HepG2 (cell line): ENCODE results near the gene FAM114A2. TPM values are rescaled to one million over a fixed set of nuclear protein-coding genes. Genes with fewer than 3 reads are reported as not detected.
A peak's percentile ranks its signal among the peaks of the same experiment; 100 is the strongest.

Source experiments
- ATAC-seq: fragments of 200-7000 bp; cut with Tn5 transposase; 3 replicates; pipeline ENCODE4 v1.9.1; 2020; ENCODE audit warnings: mild to moderate bottlenecking, moderate library complexity
- BruUV-seq: library from RNA; stranded (reverse); fragments of 400-500 nt; replicated peaks from 2 replicates; lab custom pipeline; 2021; lab: Mats Ljungman, UMichigan
- CTCF ChIA-PET: fragments of 300-600 bp; formaldehyde crosslinking; extraction: SDS; loops from one replicate; lab custom pipeline; 2021; ENCODE audit warnings: low total read pairs, inconsistent platforms, low intra/inter-chr PET ratio; lab: Yijun Ruan, JAX
- POLR2A ChIA-PET: fragments of 350-600 bp; sonication (Branson Sonifier 250); formaldehyde crosslinking; loops from one replicate; lab custom pipeline; 2020; ENCODE audit warnings: antibody characterized with exemption, inconsistent platforms; lab: Yijun Ruan, JAX
- DNase-seq: peaks from one replicate; pipeline ENCODE4 v3.0.0-alpha.2; 2015; ENCODE audit warnings: low spot score
- FAIRE-seq: peaks from 3 replicates; lab custom pipeline; 2011; peaks lifted over from hg19 to GRCh38; lab: Jason Lieb, UNC
- H2AFZ ChIP-seq: one replicate; pipeline ENCODE4 v1.6.1; 2011; ENCODE audit warnings: low read length, inconsistent platforms
- H3K27ac ChIP-seq: fragments of 300-600 bp; 3 replicates; pipeline ENCODE4 v1.8.0; 2011; ENCODE audit warnings: mixed run types, mild to moderate bottlenecking, mixed read lengths, low read length, inconsistent platforms; ENCODE audit not compliant: insufficient read depth; ENCODE audit errors: extremely low read length
- H3K27me3 ChIP-seq, 2 experiments: fragments of 200-600 bp in 1 of 2; 2 replicates in 1 of 2; 3 replicates in 1 of 2; pipeline versions ENCODE4 v1.6.0 to v1.8.0; 2011; ENCODE audit warnings: low read length in 2 of 2, mild to moderate bottlenecking in 2 of 2, moderate library complexity in 2 of 2, inconsistent platforms in 1 of 2; ENCODE audit not compliant: insufficient read depth in 2 of 2, control insufficient read depth in 1 of 2
- H3K36me3 ChIP-seq, 2 experiments: fragments of 200-600 bp in 1 of 2; replicated peaks in 1 of 2; 2 replicates in 1 of 2; 3 replicates in 1 of 2; pipeline versions ENCODE4 v1.5.1 to v1.8.0; 2011; ENCODE audit warnings: low read length in 2 of 2, inconsistent platforms in 1 of 2; ENCODE audit not compliant: insufficient read depth in 2 of 2, control insufficient read depth in 1 of 2
- H3K4me1 ChIP-seq: 2 replicates; pipeline ENCODE4 v1.5.1; 2012; ENCODE audit warnings: low read length, inconsistent platforms; ENCODE audit not compliant: insufficient read depth
- H3K4me2 ChIP-seq: 2 replicates; pipeline ENCODE4 v1.6.0; 2011; ENCODE audit warnings: low read depth, low read length, inconsistent platforms
- H3K4me3 ChIP-seq, 3 experiments: fragments of 200-600 bp in 1 of 3; sonication (generic), shearing (Covaris generic) in 1 of 3; replicated peaks in 1 of 3; 2 replicates each; pipeline ENCODE4 v1.5.1; 2011 to 2016; ENCODE audit warnings: low read length in 3 of 3, inconsistent platforms in 2 of 3, low read depth in 2 of 3, mild to moderate bottlenecking in 2 of 3, control low read depth in 1 of 3, mixed read lengths in 1 of 3; ENCODE audit not compliant: insufficient read depth in 1 of 3
- H3K79me2 ChIP-seq: one replicate; pipeline ENCODE4 v1.6.1; 2011; ENCODE audit warnings: low read length, inconsistent platforms; ENCODE audit not compliant: insufficient read depth
- H3K9ac ChIP-seq: 2 replicates; pipeline ENCODE4 v1.6.0; 2011; ENCODE audit warnings: mild to moderate bottlenecking, low read depth, low read length, inconsistent platforms; ENCODE audit not compliant: insufficient read depth
- H3K9me3 ChIP-seq: 2 replicates; pipeline ENCODE4 v1.5.1; 2012; ENCODE audit warnings: mild to moderate bottlenecking, low read length
- H4K20me1 ChIP-seq: 2 replicates; pipeline ENCODE4 v1.6.0; 2011; ENCODE audit warnings: inconsistent platforms, mild to moderate bottlenecking, low read length, moderate library complexity; ENCODE audit not compliant: insufficient read depth
- HNF4A ChIP-seq: sonication (generic); formaldehyde crosslinking; IDR thresholded peaks from 2 replicates; pipeline ENCODE4 v1.4.0; 2020; ENCODE audit warnings: missing genetic modification reagents
- KAT8 ChIP-seq: IDR thresholded peaks from 2 replicates; pipeline ENCODE4 v1.6.1; 2016; ENCODE audit warnings: missing genetic modification reagents, missing compliant biosample characterization
- MNT ChIP-seq: fragments of 450-650 bp; IDR thresholded peaks from 2 replicates; pipeline ENCODE4 v1.6.1; 2016
- THAP8 ChIP-seq: sonication (generic); formaldehyde crosslinking; IDR thresholded peaks from 2 replicates; pipeline ENCODE4 v1.5.1; 2020; ENCODE audit warnings: missing genetic modification reagents, mild to moderate bottlenecking, borderline replicate concordance
- TIGD3 ChIP-seq: sonication (generic); formaldehyde crosslinking; IDR thresholded peaks from 2 replicates; pipeline ENCODE4 v1.5.1; 2020; ENCODE audit warnings: mild to moderate bottlenecking, missing genetic modification reagents, borderline replicate concordance
- ZNF83 ChIP-seq: sonication (generic); formaldehyde crosslinking; IDR thresholded peaks from 2 replicates; pipeline ENCODE4 v1.4.0; 2020; ENCODE audit warnings: missing genetic modification reagents, mild to moderate bottlenecking, borderline replicate concordance
- in situ Hi-C: cut with HindIII; loops from 2 replicates; pipeline ENCODE4 v1.10.0; 2017; ENCODE audit warnings: low pct_unique_long_range_greater_than_20kb; ENCODE audit not compliant: extremely low pct_ligation_motif_present
- intact Hi-C: fragments of 100-400 bp; cut with micrococcal nuclease; formaldehyde crosslinking; loops from one replicate; pipeline ENCODE4 v1.10.0; 2022; ENCODE audit not compliant: unreplicated experiment
- polyA plus RNA-seq, 8 experiments: library from polyadenylated mRNA; depleted of rRNA in 3 of 8; stranded (reverse) in 7 of 8; unstranded in 1 of 8; fragments of >200 nt; fragmentation: Illumina TruSeq in 4 of 8; extraction: Trizol in 4 of 8; gene quantifications; 2 replicates each; pipeline versions ENCODE4 v1.2.1 to v1.2.3, GENCODE V29; 2011 to 2016; ENCODE audit warnings: low read depth in 4 of 8, missing spikeins in 1 of 8, mixed read lengths in 1 of 8; ENCODE audit not compliant: insufficient read depth in 1 of 8
- total RNA-seq, 5 experiments: library from RNA; depleted of rRNA; stranded (reverse); fragments of >200 nt; fragmentation: Illumina TruSeq; extraction: Trizol; gene quantifications; 2 replicates each; pipeline ENCODE4 v1.2.3, GENCODE V29; 2016; ENCODE audit warnings: low read depth in 1 of 5

FAM114A2 gene
- total and polyA plus RNA-seq, 2 of the 13 experiments (the other 11 are each of a cell fraction or from before 2014, with no cell fraction given), result 6.9 to 11.4 TPM

GRCh38 chr5:153991168-153991567 lies 47.5 kb downstream of the FAM114A2 start:
- no TSS peak for BruUV-seq
- H3K4me1 ChIP-seq, result no peaks in the 10 kb centered on the region
- no peak overlapping the region for H3K9ac ChIP-seq
- H3K4me2 ChIP-seq, result no peak overlapping the region
- H3K4me3 ChIP-seq, result no peak overlapping the region
- CTCF ChIA-PET, result no interaction called here
- intact Hi-C loops (no loop called here), in situ Hi-C loops (no loop called here)
- H4K20me1 ChIP-seq, result no peaks in the 10 kb centered on the region
- no peaks in the 10 kb centered on the region for H3K9me3 ChIP-seq
- no peak overlapping the region for H2AFZ ChIP-seq
- no peaks in the 10 kb centered on the region for H3K27me3 ChIP-seq
- H3K79me2 ChIP-seq, result no peaks in the 10 kb centered on the region
- DNase-seq (no peak), FAIRE-seq (no peak), ATAC-seq (no peak; the same call in 2 of the 3 replicates)
- TF ChIP-seq KAT8 (no peak), THAP8 (CRISPR knock-in tag) (no peak), MNT (no peak), TIGD3 (CRISPR knock-in tag) (no peak), ZNF83 (no peak), HNF4A (CRISPR knock-in tag) (peak; percentile 10; the same call in 1 of the 2 replicates)
- H3K27ac ChIP-seq, result no peak overlapping the region
- POLR2A ChIA-PET, result interaction anchor here (0.9 kb wide), 1 partner anchor 48 kb away, joined by 4 read pairs; the partner anchor contains the start of genes FAM114A2 and MFAP3
- H3K36me3 ChIP-seq, result no peaks in the 10 kb centered on the region
